ENCODE results near the gene DENND4A.

Gene DENND4A

DNA sequence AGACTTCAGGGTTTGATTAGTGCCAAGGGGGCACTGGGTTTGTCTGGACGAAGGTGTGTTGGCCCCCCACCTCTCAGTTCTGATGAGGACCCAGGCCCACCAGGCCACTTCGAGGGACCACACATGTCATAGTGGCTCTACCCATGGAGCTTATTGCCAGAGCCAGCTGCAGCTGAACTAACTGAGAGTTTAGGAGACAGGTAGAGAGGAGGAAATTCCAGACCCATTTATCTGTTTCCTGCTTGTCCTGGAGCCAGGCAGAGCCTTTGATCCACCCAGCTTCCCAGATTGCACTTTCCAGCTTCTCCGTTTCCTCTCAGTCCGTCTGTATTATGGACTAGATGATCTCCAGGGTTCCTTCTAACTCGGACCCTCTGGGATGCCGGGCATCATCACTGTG lies 149.5 kb downstream of the DENND4A start:
- Histone ChIP-seq H3K36me3 (ENCODE audit: control insufficient read depth in 2 of 2, insufficient read depth in 1 of 2, low read length in 2 of 2) (no peaks in the 10 kb centered on the region), H3K4me1 (ENCODE audit: control insufficient read depth, insufficient read depth, low read length) (no peaks in the 10 kb centered on the region), H3K4me3 (ENCODE audit: low read depth, low read length) (no peak overlapping the region), H3K9me3 (ENCODE audit: control insufficient read depth, insufficient read depth, low read depth, low read length) (no peaks in the 10 kb centered on the region), H3K27ac (ENCODE audit: extremely low read depth, low read depth, low read length) (no peak overlapping the region)
- ChIA-PET POLR2A (no interaction called here), CTCF (interaction anchor here (0.7 to 2.9 kb wide), 7 partner anchors 9 to 881 kb away, joined by 3 to 11 read pairs (median 3); no protein-coding TSS in a partner anchor)
- TF ChIP-seq, protein P1, sequence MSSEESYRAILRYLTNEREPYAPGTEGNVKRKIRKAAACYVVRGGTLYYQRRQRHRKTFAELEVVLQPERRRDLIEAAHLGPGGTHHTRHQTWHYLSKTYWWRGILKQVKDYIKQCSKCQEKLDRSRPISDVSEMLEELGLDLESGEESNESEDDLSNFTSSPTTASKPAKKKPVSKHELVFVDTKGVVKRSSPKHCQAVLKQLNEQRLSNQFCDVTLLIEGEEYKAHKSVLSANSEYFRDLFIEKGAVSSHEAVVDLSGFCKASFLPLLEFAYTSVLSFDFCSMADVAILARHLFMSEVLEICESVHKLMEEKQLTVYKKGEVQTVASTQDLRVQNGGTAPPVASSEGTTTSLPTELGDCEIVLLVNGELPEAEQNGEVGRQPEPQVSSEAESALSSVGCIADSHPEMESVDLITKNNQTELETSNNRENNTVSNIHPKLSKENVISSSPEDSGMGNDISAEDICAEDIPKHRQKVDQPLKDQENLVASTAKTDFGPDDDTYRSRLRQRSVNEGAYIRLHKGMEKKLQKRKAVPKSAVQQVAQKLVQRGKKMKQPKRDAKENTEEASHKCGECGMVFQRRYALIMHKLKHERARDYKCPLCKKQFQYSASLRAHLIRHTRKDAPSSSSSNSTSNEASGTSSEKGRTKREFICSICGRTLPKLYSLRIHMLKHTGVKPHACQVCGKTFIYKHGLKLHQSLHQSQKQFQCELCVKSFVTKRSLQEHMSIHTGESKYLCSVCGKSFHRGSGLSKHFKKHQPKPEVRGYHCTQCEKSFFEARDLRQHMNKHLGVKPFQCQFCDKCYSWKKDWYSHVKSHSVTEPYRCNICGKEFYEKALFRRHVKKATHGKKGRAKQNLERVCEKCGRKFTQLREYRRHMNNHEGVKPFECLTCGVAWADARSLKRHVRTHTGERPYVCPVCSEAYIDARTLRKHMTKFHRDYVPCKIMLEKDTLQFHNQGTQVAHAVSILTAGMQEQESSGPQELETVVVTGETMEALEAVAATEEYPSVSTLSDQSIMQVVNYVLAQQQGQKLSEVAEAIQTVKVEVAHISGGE (tag by site-specific recombination; conservative IDR thresholded peaks at IDR 0.05; ENCODE audit: low read depth) = no peak
- TF ChIP-seq ZNF121 (tag by site-specific recombination; IDR thresholded peaks at IDR 0.05) (no peak), ZNF223 (tag by site-specific recombination; IDR thresholded peaks at IDR 0.05) (no peak), RBAK (tag by site-specific recombination; IDR thresholded peaks at IDR 0.05) (no peak), ZNF624 (tag by site-specific recombination; IDR thresholded peaks at IDR 0.05) (no peak), OVOL3 (tag by site-specific recombination; IDR thresholded peaks at IDR 0.05) (no peak), ZNF274 (IDR thresholded peaks at IDR 0.05; ENCODE audit: low read length) (no peak), ZNF274 (tag by site-specific recombination; IDR thresholded peaks at IDR 0.05; ENCODE audit: borderline replicate concordance) (no peak)
- TF ChIP-seq, protein P2, sequence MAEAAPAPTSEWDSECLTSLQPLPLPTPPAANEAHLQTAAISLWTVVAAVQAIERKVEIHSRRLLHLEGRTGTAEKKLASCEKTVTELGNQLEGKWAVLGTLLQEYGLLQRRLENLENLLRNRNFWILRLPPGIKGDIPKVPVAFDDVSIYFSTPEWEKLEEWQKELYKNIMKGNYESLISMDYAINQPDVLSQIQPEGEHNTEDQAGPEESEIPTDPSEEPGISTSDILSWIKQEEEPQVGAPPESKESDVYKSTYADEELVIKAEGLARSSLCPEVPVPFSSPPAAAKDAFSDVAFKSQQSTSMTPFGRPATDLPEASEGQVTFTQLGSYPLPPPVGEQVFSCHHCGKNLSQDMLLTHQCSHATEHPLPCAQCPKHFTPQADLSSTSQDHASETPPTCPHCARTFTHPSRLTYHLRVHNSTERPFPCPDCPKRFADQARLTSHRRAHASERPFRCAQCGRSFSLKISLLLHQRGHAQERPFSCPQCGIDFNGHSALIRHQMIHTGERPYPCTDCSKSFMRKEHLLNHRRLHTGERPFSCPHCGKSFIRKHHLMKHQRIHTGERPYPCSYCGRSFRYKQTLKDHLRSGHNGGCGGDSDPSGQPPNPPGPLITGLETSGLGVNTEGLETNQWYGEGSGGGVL (tag by site-specific recombination; IDR thresholded peaks at IDR 0.05) = no peak
- TF ChIP-seq, protein P3, sequence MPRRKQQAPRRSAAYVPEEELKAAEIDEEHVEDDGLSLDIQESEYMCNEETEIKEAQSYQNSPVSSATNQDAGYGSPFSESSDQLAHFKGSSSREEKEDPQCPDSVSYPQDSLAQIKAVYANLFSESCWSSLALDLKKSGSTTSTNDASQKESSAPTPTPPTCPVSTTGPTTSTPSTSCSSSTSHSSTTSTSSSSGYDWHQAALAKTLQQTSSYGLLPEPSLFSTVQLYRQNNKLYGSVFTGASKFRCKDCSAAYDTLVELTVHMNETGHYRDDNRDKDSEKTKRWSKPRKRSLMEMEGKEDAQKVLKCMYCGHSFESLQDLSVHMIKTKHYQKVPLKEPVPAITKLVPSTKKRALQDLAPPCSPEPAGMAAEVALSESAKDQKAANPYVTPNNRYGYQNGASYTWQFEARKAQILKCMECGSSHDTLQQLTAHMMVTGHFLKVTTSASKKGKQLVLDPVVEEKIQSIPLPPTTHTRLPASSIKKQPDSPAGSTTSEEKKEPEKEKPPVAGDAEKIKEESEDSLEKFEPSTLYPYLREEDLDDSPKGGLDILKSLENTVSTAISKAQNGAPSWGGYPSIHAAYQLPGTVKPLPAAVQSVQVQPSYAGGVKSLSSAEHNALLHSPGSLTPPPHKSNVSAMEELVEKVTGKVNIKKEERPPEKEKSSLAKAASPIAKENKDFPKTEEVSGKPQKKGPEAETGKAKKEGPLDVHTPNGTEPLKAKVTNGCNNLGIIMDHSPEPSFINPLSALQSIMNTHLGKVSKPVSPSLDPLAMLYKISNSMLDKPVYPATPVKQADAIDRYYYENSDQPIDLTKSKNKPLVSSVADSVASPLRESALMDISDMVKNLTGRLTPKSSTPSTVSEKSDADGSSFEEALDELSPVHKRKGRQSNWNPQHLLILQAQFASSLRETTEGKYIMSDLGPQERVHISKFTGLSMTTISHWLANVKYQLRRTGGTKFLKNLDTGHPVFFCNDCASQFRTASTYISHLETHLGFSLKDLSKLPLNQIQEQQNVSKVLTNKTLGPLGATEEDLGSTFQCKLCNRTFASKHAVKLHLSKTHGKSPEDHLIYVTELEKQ (tag by site-specific recombination; IDR thresholded peaks at IDR 0.05; ENCODE audit: borderline replicate concordance) = no peak
- TF ChIP-seq, protein P4, sequence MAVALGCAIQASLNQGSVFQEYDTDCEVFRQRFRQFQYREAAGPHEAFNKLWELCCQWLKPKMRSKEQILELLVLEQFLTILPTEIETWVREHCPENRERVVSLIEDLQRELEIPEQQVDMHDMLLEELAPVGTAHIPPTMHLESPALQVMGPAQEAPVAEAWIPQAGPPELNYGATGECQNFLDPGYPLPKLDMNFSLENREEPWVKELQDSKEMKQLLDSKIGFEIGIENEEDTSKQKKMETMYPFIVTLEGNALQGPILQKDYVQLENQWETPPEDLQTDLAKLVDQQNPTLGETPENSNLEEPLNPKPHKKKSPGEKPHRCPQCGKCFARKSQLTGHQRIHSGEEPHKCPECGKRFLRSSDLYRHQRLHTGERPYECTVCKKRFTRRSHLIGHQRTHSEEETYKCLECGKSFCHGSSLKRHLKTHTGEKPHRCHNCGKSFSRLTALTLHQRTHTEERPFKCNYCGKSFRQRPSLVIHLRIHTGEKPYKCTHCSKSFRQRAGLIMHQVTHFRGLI (tag by site-specific recombination; IDR thresholded peaks at IDR 0.05) = no peak
- TF ChIP-seq, protein P5, sequence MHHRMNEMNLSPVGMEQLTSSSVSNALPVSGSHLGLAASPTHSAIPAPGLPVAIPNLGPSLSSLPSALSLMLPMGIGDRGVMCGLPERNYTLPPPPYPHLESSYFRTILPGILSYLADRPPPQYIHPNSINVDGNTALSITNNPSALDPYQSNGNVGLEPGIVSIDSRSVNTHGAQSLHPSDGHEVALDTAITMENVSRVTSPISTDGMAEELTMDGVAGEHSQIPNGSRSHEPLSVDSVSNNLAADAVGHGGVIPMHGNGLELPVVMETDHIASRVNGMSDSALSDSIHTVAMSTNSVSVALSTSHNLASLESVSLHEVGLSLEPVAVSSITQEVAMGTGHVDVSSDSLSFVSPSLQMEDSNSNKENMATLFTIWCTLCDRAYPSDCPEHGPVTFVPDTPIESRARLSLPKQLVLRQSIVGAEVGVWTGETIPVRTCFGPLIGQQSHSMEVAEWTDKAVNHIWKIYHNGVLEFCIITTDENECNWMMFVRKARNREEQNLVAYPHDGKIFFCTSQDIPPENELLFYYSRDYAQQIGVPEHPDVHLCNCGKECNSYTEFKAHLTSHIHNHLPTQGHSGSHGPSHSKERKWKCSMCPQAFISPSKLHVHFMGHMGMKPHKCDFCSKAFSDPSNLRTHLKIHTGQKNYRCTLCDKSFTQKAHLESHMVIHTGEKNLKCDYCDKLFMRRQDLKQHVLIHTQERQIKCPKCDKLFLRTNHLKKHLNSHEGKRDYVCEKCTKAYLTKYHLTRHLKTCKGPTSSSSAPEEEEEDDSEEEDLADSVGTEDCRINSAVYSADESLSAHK (tag by site-specific recombination; IDR thresholded peaks at IDR 0.05) = no peak
- TF ChIP-seq, protein P6, sequence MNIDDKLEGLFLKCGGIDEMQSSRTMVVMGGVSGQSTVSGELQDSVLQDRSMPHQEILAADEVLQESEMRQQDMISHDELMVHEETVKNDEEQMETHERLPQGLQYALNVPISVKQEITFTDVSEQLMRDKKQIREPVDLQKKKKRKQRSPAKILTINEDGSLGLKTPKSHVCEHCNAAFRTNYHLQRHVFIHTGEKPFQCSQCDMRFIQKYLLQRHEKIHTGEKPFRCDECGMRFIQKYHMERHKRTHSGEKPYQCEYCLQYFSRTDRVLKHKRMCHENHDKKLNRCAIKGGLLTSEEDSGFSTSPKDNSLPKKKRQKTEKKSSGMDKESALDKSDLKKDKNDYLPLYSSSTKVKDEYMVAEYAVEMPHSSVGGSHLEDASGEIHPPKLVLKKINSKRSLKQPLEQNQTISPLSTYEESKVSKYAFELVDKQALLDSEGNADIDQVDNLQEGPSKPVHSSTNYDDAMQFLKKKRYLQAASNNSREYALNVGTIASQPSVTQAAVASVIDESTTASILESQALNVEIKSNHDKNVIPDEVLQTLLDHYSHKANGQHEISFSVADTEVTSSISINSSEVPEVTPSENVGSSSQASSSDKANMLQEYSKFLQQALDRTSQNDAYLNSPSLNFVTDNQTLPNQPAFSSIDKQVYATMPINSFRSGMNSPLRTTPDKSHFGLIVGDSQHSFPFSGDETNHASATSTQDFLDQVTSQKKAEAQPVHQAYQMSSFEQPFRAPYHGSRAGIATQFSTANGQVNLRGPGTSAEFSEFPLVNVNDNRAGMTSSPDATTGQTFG (tag by site-specific recombination; IDR thresholded peaks at IDR 0.05; ENCODE audit: borderline replicate concordance) = no peak
- TF ChIP-seq, protein P7, sequence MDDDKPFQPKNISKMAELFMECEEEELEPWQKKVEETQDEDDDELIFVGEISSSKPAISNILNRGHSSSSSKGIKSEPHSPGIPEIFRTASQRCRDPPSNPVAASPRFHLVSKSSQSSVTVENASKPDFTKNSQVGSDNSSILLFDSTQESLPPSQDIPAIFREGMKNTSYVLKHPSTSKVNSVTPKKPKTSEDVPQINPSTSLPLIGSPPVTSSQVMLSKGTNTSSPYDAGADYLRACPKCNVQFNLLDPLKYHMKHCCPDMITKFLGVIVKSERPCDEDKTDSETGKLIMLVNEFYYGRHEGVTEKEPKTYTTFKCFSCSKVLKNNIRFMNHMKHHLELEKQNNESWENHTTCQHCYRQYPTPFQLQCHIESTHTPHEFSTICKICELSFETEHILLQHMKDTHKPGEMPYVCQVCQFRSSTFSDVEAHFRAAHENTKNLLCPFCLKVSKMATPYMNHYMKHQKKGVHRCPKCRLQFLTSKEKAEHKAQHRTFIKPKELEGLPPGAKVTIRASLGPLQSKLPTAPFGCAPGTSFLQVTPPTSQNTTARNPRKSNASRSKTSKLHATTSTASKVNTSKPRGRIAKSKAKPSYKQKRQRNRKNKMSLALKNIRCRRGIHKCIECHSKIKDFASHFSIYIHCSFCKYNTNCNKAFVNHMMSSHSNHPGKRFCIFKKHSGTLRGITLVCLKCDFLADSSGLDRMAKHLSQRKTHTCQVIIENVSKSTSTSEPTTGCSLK (tag by site-specific recombination; IDR thresholded peaks at IDR 0.05) = no peak

Measured in HEK293 (cell line).